Smooth muscle cell (in vitro differentiated cells): ENCODE results near the gene HEY2. TPM values are rescaled to one million over a fixed set of nuclear protein-coding genes. Genes with fewer than 3 reads are reported as not detected.

Experiments
- DNase-seq: peaks from one replicate; lab custom pipeline; 2025; ENCODE audit not compliant: unreplicated experiment; lab: John Stamatoyannopoulos, UW
- H2AFZ ChIP-seq: fragments of 200-600 bp; sonication (generic); 2 replicates; pipeline ENCODE4 v1.6.0; 2016; ENCODE audit warnings: antibody characterized with exemption, low read depth, mild to moderate bottlenecking
- H3F3A ChIP-seq: fragments of 200-600 bp; sonication (generic); 2 replicates; pipeline ENCODE4 v1.6.0; 2017; ENCODE audit warnings: antibody characterized with exemption, low read depth
- H3K27ac ChIP-seq: fragments of 200-600 bp; sonication (generic); 2 replicates; pipeline ENCODE4 v1.5.1; 2016; ENCODE audit warnings: low read depth, mild to moderate bottlenecking
- H3K27me3 ChIP-seq: fragments of 200-600 bp; sonication (generic); 2 replicates; pipeline ENCODE4 v1.6.1; 2016; ENCODE audit warnings: low read depth, mild to moderate bottlenecking
- H3K36me3 ChIP-seq: fragments of 200-600 bp; sonication (generic); 2 replicates; pipeline ENCODE4 v1.5.1; 2016; ENCODE audit warnings: low read depth
- H3K4me1 ChIP-seq: fragments of 200-600 bp; sonication (generic); 2 replicates; pipeline ENCODE4 v1.5.1; 2016; ENCODE audit warnings: low read depth
- H3K4me2 ChIP-seq: fragments of 200-600 bp; sonication (generic); 2 replicates; pipeline ENCODE4 v1.6.0; 2016; ENCODE audit warnings: mild to moderate bottlenecking
- H3K4me3 ChIP-seq: fragments of 200-600 bp; sonication (generic); 2 replicates; pipeline ENCODE4 v1.5.1; 2016; ENCODE audit warnings: mild to moderate bottlenecking
- H3K79me2 ChIP-seq: fragments of 200-600 bp; sonication (generic); 2 replicates; pipeline ENCODE4 v1.6.0; 2016; ENCODE audit warnings: low read depth, mild to moderate bottlenecking
- H3K9ac ChIP-seq: fragments of 200-600 bp; sonication (generic); 2 replicates; pipeline ENCODE4 v1.6.0; 2016; ENCODE audit warnings: low read depth
- H3K9me3 ChIP-seq: fragments of 200-600 bp; sonication (generic); replicated peaks from 2 replicates; pipeline ENCODE4 v1.5.1; 2016; ENCODE audit warnings: low read depth
- H4K20me1 ChIP-seq: fragments of 200-600 bp; sonication (generic); 2 replicates; pipeline ENCODE4 v1.6.0; 2016; ENCODE audit warnings: low read depth
- CTCF ChIP-seq: fragments of 200-600 bp; sonication (generic); IDR thresholded peaks from 2 replicates; pipeline ENCODE4 v1.5.1; 2017; ENCODE audit warnings: borderline replicate concordance, mild to moderate bottlenecking, antibody characterized with exemption; ENCODE audit not compliant: insufficient read depth, poor library complexity, severe bottlenecking
- WGBS: methylation state at CpG from one replicate; pipeline ENCODE4 v1.1.7; 2016; ENCODE audit warnings: low lambda C conversion rate; 5-methylcytosine and 5-hydroxymethylcytosine counted together
- polyA plus RNA-seq: library from polyadenylated mRNA; unstranded; fragments of >200 nt; fragmentation: Nextera tagmentation; extraction: Ambion mirVana; gene quantifications from 2 replicates; pipeline ENCODE4 v1.2.1, GENCODE V29; 2016
- total RNA-seq: library from RNA; depleted of rRNA; stranded (reverse); fragments of >200 nt; gene quantifications from 2 replicates; pipeline ENCODE4 v1.2.3, GENCODE V29; 2014

Gene HEY2
- total and polyA plus RNA-seq, 2 experiments from 2014 or later: 17.2 to 35.2 TPM

DNA sequence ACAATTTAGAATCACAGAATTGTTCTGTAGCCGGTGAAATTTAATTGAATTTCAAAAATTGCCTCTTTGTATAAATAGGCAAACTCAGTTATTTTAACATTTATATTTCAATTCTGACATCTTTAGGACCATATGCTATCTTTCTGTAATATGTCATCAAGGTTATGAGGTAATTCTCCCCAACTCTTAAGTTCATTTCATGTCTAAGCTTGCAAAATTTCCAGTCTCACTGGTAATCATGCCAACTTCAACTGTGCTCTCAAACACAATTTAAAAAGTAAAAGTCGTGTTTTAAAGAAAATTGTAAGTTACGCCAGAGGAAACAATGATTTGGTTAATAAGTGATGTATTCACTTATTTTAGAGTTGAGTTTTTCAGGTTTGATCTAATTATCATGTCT lies 42.7 kb downstream of the HEY2 start:
- no peaks in the 10 kb centered on the region for H4K20me1 ChIP-seq
- WGBS: 70% methylated on average over 3 of the region's 3 CpGs
- peaks cover 47% of the 10 kb centered on the region for H3K79me2 ChIP-seq
- H3K9me3 ChIP-seq: no peaks in the 10 kb centered on the region
- no peak overlapping the region for H3K4me2 ChIP-seq
- no peak overlapping the region for H3K9ac ChIP-seq
- no peak overlapping the region for H2AFZ ChIP-seq
- H3K27me3 ChIP-seq: no peaks in the 10 kb centered on the region
- peaks cover 23% of the 10 kb centered on the region for H3F3A ChIP-seq
- peak overlapping the region; percentile 91 for H3K4me3 ChIP-seq
- peaks cover 5% of the 10 kb centered on the region for H3K4me1 ChIP-seq
- no peak overlapping the region for H3K27ac ChIP-seq
- H3K36me3 ChIP-seq: no peaks in the 10 kb centered on the region
- no peak for TF ChIP-seq CTCF
- no peak for DNase-seq

GRCh38 chr6:125792680-125793079 lies 43.2 kb downstream of the HEY2 start:
- Histone ChIP-seq H3K9me3 (no peaks in the 10 kb centered on the region), H3K36me3 (no peaks in the 10 kb centered on the region), H3K27ac (no peak overlapping the region), H3K4me1 (peaks cover 5% of the 10 kb centered on the region), H3F3A (peaks cover 23% of the 10 kb centered on the region), H3K9ac (no peak overlapping the region), H3K79me2 (peaks cover 47% of the 10 kb centered on the region), H3K4me3 (no peak overlapping the region), H3K27me3 (no peaks in the 10 kb centered on the region), H2AFZ (no peak overlapping the region), H4K20me1 (no peaks in the 10 kb centered on the region), H3K4me2 (no peak overlapping the region)
- DNase-seq: no peak
- TF ChIP-seq CTCF: no peak

GRCh38 chr6:125793280-125793679 lies 43.8 kb downstream of the HEY2 start:
- no peak for DNase-seq
- WGBS: 87% methylated on average over 2 of the region's 2 CpGs
- peaks cover 23% of the 10 kb centered on the region for H3F3A ChIP-seq
- no peak overlapping the region for H3K9ac ChIP-seq
- H2AFZ ChIP-seq: no peak overlapping the region
- no peak overlapping the region for H3K4me2 ChIP-seq
- H4K20me1 ChIP-seq: no peaks in the 10 kb centered on the region
- H3K27me3 ChIP-seq: no peaks in the 10 kb centered on the region
- no peak for TF ChIP-seq CTCF
- H3K9me3 ChIP-seq: no peaks in the 10 kb centered on the region
- no peak overlapping the region for H3K4me3 ChIP-seq
- H3K79me2 ChIP-seq: peaks cover 47% of the 10 kb centered on the region
- no peak overlapping the region for H3K27ac ChIP-seq
- no peaks in the 10 kb centered on the region for H3K36me3 ChIP-seq
- peaks cover 5% of the 10 kb centered on the region for H3K4me1 ChIP-seq

DNA sequence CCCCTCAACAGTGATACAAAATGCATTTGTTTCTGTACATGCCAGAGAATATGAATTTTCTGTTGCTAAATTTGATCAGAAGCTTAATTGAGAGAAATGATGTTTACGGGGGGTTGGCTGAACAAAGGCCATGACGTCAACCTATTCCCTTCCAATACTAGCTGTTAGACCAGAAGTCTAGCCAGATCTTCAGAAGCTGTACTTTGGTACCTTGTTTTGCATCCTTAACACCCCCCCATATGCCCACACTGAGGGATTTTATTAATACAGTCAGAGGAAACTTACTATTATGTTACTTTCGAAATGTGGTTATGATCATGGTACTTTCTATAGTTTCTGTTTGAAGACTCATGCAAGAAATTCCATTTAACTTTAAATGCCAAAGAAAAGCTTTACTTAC lies 44.4 kb downstream of the HEY2 start:
- TF ChIP-seq CTCF: no peak
- Histone ChIP-seq H3K9ac (no peak overlapping the region), H3K27ac (no peak overlapping the region)

More for the DNA sequence above, 44.4 kb downstream of the HEY2 start:
- H3K36me3 ChIP-seq: no peaks in the 10 kb centered on the region
- H3K9me3 ChIP-seq: no peaks in the 10 kb centered on the region
- no peak for DNase-seq
- no peak overlapping the region for H3K4me3 ChIP-seq
- peaks cover 21% of the 10 kb centered on the region for H3F3A ChIP-seq
- no peak overlapping the region for H2AFZ ChIP-seq
- WGBS: 90% methylated on average over 3 of the region's 3 CpGs
- no peak overlapping the region for H3K4me2 ChIP-seq
- H3K27me3 ChIP-seq: no peaks in the 10 kb centered on the region
- H3K4me1 ChIP-seq: peaks cover 5% of the 10 kb centered on the region
- H4K20me1 ChIP-seq: no peaks in the 10 kb centered on the region
- peaks cover 47% of the 10 kb centered on the region for H3K79me2 ChIP-seq
